CD1c-positive myeloid dendritic cell (primary cell): ENCODE measurements around the gene DYDC2.
A peak's percentile ranks its signal among the peaks of the same experiment; 100 is the strongest.
"Not testable (repeated sequence)": the region's sequence is repeated elsewhere in the genome, so short reads cannot be mapped to it uniquely, and the experiment has no call there.

Experiments
- DNase-seq: peaks from one replicate; pipeline ENCODE4 v3.0.0-alpha.2; 2016; ENCODE audit errors: extremely low spot score

DYDC2 gene

GRCh38 chr10:80356563-80356988, at the start of gene DYDC2, which contains the start of gene DYDC1:
Gene DYDC2, plus strand, starts transcription at chr10:80356781. Its CDS starts 5,663 bp downstream, at chr10:80362444.
Gene DYDC1, minus strand, starts transcription at chr10:80356755. Its CDS starts 4,154 bp downstream, at chr10:80352601.
- DNase-seq, result peak; percentile 75

- DNase-seq, result no peak
These were observed 43.1 kb upstream of the DYDC2 start for GRCh38 chr10:80313523-80313922.

- DNase-seq, result no peak
These were observed 41.2 kb upstream of the DYDC2 start for GRCh38 chr10:80315391-80315790.

- no peak for DNase-seq
These were observed 37.8 kb upstream of the DYDC2 start for GRCh38 chr10:80318742-80319141.

GRCh38 chr10:80319318-80319717, 37.3 kb upstream of the DYDC2 start:
- DNase-seq, result no peak

GRCh38 chr10:80319725-80320290, 36.8 kb upstream of the DYDC2 start:
- DNase-seq, result no peak

- no peak for DNase-seq
These were observed 36.2 kb upstream of the DYDC2 start for GRCh38 chr10:80320377-80320776.

- no peak for DNase-seq
These were observed 35.4 kb upstream of the DYDC2 start for GRCh38 chr10:80321183-80321582.

- no peak for DNase-seq
These were observed 34.4 kb upstream of the DYDC2 start for GRCh38 chr10:80322158-80322557.

- no peak for DNase-seq
These were observed 33.9 kb upstream of the DYDC2 start for GRCh38 chr10:80322711-80323110.

GRCh38 chr10:80323311-80323710, 33.3 kb upstream of the DYDC2 start:
- no peak for DNase-seq

GRCh38 chr10:80324086-80324485, 32.5 kb upstream of the DYDC2 start:
- no peak for DNase-seq

GRCh38 chr10:80324891-80325364, 31.7 kb upstream of the DYDC2 start:
- no peak for DNase-seq

GRCh38 chr10:80333983-80334382, 22.6 kb upstream of the DYDC2 start:
- DNase-seq, result no peak

- DNase-seq, result no peak
These were observed 12.3 kb upstream of the DYDC2 start for GRCh38 chr10:80344276-80344675.

GRCh38 chr10:80344912-80345311, 11.7 kb upstream of the DYDC2 start:
- no peak for DNase-seq

GRCh38 chr10:80350251-80350650, 6.3 kb upstream of the DYDC2 start:
- DNase-seq, result no peak

- no peak for DNase-seq
These were observed 5.4 kb upstream of the DYDC2 start for GRCh38 chr10:80351220-80351619.

- DNase-seq, result no peak
These were observed 639 bp downstream of the DYDC2 start for GRCh38 chr10:80356989-80357850.

GRCh38 chr10:80357851-80358125, 1.2 kb downstream of the DYDC2 start:
- no peak for DNase-seq

GRCh38 chr10:80358925-80359324, 2.3 kb downstream of the DYDC2 start:
- DNase-seq, result not testable (repeated sequence)

GRCh38 chr10:80359644-80360043, 3.1 kb downstream of the DYDC2 start:
- DNase-seq, result no peak

GRCh38 chr10:80365510-80365909, 8.9 kb downstream of the DYDC2 start:
- DNase-seq, result no peak
